GM21786 (cell line): ENCODE results near the gene LIN9.
"Not testable (repeated sequence)": the region's sequence is repeated elsewhere in the genome, so short reads cannot be mapped to it uniquely, and the experiment has no call there.

Source experiments
- ATAC-seq: cut with Tn5 transposase; IDR thresholded peaks from one replicate; pipeline ENCODE4 v1.9.1; 2021; ENCODE audit not compliant: unreplicated experiment

Gene LIN9, protein sequence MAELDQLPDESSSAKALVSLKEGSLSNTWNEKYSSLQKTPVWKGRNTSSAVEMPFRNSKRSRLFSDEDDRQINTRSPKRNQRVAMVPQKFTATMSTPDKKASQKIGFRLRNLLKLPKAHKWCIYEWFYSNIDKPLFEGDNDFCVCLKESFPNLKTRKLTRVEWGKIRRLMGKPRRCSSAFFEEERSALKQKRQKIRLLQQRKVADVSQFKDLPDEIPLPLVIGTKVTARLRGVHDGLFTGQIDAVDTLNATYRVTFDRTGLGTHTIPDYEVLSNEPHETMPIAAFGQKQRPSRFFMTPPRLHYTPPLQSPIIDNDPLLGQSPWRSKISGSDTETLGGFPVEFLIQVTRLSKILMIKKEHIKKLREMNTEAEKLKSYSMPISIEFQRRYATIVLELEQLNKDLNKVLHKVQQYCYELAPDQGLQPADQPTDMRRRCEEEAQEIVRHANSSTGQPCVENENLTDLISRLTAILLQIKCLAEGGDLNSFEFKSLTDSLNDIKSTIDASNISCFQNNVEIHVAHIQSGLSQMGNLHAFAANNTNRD

DNA sequence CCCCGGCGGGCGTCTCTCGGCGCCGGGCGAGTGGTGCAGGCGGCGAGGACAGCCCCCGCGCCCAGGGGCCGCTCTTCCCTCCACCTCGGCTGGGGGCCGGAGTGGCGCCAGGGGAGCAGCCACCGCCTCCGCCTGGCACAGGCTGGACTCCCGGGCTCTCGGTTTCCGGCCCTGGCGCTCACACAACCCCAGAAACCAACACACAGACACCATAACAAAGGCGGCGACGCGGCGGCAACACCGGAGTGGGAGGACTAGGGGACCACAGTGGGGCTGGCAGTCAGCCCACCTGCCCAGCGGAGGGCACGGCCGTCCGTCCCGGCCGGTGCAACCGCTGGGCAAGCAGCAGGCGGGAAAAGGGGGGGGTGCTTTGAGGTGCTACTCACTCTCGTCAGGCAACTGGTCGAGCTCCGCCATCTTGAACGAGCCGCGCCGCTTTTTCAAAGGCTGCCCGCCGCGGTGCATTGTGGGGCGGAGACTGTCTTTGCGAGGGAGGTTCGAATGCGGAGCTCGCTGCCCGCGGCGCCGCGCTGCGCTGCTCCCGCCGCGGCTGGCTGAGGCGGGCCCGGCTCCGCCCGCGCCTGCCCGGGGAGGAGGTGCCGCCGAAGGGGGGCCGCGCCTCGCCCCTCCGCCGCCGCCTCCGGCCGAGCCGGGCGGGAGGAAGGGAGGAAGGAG is at the start of gene LIN9:
TSS of gene LIN9 (minus strand) at position 442 of the 675 bp plus-strand sequence. CDS start at position 417, 25 bp downstream.
- ATAC-seq, result peak; percentile 78

DNA sequence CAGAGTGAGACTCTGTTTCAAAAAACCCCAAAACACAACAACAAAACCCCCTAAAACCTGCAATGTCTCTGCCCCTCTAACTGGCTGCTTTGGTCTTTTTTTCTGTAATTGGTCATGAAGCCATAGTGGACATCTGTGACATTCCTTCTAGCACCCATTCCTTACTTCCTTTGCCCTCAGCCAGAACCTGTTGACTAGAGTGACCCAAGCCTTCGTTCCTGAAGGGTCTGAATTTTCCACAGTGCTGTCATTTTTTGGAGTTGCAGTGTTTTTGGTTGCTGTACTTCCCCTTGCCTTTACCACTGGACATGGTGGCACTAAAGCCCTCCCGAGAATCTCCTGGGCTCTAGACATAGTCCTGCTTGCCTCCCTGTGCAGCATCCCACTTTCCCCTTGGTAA is 48.5 kb upstream of the LIN9 start:
- no peak for ATAC-seq

DNA sequence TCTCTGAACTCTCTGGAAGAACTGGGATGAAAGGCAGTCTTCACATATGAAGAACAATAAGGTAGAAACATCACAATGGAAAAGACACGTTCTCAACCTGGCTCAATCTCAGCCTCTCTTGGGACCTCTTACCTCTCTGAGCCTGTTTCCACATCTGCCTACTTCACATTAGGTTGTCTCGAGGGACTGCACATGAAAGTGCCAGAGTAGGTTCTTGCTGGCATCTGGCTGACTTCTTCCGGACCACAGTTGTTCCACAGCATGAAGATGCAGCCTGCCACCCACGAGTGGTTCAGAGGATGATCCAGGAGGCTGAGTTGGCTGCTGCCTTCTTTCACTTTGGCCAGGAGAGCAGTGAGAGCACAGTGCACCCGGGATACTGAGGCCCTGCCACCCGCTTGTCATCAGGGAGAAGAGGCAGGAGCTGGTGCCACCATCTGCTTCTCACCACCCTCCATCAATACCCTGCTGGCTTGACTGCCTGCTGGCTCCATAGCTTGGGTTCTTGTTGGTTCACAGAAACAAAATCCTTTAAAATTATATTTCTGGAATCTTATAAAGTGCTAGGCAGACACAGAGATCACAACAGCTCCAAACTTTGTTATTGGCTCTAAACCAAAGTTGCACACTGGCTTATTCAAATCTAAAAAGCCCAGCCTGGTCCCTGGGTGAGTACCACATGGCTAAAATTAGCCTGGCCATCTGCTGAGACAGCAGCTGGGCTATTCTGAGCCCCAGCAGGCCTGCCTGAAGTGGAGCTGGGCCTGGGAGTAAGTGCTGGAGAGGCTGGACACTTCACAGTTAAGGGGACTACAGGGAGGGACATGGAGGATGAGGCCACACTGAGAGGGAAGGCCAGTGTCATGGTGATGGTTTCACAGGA is 46.9 kb upstream of the LIN9 start:
- ATAC-seq, result peak; percentile 49

DNA sequence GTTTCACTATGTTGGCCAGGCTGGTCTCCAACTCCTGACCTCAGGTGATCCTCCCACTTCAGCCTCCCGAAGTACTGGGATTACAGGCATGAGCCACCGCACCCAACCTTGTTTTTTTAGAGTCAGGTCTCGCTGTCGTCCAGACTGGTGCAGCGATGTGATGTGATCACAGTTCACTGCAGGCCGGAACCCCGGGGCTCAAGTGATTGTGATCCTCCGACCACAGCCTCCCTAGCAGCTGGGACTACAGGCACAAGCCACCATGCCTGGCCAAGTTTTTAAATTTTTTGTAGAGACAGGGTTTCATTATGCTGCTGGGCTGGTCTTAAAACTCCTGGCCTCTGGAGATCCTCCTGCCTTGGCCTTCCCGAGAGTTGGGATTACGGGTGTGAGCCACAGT is 46.1 kb upstream of the LIN9 start:
- ATAC-seq, result no peak

DNA sequence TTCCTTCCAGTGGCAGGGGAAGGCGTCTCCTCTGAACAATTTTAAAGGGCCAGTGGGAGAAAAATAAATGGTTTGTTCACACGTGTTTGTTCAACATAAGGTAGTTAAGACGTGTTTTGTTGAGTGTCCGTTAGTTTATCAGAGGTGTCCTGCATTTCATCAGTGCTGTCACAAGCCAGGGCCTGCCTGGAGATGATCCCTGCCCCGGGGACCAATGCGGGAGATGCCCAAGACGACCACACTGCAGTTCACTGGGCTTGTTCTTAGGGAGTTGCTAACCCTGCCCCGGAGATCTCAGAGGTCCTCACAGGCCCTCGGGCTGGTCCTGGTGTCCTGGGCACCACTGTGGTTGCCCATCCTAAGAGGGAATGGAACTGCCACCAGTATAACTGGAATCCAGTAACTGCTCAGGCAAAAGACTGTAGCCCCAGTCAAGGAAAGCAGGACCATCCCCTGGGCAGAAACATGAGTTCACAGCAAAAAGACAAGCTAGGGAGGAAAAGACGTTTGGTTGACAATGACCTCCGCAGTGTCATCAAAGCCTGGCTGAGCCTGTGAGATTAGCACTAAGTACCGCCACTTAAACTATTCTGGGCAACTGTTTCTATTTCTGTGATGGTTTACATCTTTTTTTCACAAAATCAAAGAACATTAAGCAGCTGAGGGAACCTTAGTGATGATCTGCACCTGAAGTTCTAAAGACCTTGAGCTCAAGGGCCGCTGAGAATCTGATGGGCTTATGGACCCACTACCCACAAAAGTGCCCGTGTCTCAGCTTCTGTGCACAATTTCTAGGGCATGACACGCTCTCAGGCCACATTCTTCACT is 44.9 kb upstream of the LIN9 start:
- ATAC-seq, result no peak

DNA sequence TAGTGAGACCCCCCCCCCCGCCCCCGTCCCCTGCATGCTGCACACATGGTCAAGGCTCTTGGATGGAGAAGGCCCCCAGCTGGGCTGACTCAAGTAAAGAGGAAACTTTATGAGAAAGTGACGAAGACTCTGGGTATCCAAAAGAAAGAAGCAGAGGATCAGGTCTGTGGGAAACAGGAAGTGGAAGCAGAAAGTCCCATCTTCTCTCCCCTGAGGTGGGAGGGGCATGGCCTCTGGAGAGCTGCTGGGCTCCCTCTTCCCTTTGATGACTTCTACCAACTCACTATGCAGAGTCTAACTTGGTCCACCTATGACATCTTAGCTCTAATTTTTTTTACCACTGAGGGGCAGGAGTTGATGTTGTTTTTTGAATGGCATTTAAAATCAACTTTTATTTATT is 42.7 kb upstream of the LIN9 start:
- ATAC-seq, result no peak

DNA sequence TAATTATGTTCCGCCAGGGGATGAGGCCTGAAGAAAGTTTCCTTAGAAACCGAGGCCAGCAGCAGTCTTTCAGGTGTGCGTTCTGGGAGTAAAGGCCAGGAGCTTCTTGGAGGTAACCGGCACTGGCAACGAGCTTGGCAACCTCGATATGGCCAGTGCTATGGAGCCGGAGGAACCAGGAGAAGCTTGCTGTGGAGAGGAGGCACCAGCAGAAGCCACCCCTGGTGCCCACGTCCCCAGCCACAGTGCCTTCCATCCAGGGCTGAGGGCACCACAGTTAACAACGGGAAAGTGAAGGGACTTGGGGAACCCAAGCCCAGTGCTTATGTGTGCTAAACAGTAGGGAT is 41.5 kb upstream of the LIN9 start:
- ATAC-seq, result peak; percentile 0

DNA sequence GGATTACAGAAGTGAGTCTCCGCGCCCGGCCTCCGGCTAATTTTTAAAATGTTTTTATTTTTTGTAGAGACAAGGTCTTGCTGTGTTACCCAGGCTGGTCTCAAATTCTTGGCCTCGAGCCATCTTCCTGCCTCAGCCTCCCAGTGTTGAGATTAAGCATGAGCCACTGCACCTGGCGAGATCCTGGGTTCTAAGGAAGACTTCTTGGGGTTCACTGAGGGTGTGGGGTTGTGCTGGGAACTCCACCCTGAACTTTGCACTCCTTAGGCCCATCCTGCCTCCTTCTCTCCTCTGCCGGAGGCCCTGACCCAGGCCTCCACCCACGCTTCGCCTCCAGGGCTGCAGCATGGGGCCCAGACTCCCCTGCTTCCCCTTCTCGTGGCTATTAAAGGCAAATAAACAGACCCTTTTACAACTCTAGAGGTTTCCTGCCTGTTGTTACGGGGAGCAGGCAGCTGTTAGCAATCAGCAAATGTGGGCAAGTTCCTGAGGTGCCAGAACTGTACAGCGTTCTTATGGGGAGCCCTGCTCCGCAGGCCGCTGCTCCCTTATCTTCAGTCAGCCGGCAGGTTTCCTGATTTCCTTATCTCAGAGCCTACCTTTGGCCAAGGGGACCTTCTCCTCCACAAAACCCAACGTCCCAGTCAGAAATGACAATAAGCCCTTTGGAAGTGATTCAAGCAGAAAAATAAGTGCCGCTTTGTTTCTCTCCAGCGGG is 41.0 kb upstream of the LIN9 start:
- peak; percentile 61 for ATAC-seq

DNA sequence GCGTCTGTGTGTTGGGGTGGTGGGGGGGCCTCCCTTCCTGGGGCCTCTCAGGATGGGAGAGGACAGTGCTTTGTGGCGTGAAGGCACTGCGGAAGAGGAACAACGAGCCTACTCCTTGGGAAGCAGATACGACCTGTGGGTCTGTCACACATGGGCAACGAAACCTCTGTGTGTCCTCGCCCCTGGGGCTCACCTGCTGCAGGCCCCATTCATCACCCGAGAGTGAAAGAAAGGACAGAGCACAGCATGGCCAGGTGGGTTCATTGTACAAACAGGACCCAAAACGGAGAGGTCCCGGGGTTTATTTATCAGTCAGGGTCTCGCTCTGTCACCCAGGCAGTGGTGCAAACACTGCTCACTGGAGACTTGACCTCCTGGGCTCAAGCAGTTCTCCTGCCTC is 40.1 kb upstream of the LIN9 start:
- no peak for ATAC-seq

DNA sequence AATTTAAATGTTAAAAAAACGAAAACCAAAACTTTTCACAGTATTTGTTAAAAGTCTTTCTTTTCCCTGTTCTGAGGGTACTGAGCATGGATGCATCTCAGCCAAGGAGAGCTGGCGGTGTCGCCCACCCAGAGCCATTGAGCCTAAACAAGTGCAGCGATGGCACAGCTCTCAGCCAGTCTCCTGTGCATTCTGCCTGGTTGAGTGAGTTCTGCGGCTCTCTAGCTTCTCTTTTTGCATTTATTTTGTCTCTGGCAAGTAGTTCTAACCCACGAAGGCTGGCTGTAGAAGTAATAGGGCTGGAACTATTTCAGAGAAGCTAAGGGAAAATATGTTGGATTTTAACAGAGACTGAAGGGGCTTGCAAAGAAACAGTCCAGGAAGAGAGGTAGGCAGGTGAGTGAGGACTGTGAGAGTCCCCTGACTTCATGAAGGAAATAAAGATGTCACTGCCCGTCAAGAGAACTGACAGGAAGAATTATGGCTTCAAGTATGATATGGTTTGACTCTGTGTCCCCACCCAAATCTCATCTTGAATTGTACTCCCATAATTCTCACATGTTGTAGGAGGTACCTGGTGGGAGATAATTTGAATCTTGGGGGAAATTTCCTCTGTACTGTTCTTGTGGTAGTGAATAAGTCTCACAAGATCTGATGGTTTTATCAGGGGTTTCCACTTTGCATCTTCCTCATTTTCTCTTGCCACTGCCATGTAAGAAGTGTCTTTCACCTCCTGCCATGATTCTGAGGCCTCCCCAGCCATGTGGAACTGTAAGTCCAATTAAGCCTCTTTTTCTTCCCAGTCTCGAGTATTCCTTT is 35.7 kb upstream of the LIN9 start:
- ATAC-seq, result no peak

DNA sequence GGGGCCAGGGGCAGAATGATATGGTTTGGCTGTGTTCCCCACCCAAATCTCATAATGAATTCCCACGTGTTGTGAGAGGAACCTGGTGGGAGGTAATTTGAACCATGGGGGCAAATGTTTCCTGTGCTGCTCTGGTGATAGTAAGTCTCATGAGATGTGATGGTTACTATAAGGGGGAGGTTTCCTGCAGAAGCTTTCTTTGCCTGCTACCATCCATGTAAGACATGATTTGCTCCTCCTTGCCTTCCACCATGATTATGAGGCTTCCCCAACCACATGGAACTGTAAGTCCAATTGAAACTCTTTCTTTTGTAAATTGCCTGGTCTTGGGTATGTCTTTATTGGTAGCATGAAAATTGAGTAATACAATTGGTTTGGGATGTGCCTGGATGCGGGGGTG is 33.7 kb upstream of the LIN9 start:
- ATAC-seq, result no peak

DNA sequence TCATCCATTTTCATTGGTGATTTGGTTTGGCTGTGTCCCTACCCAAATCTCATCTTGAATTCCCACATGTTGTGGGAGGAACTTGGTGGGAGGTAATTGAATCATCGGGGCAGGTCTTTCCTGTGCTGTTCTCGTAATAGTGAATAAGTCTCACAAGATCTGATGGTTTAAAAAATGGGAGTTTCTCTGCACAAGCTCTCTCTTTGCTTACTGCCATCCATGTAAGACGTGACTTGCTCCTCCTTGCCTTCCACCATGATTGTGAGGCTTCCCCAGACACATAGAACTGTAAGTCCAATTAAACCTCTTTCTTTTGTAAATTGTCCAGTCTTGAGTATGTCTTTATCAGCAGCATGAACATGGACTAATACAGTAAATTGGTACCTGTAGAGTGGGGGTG is 31.1 kb upstream of the LIN9 start:
- ATAC-seq, result not testable (repeated sequence)

DNA sequence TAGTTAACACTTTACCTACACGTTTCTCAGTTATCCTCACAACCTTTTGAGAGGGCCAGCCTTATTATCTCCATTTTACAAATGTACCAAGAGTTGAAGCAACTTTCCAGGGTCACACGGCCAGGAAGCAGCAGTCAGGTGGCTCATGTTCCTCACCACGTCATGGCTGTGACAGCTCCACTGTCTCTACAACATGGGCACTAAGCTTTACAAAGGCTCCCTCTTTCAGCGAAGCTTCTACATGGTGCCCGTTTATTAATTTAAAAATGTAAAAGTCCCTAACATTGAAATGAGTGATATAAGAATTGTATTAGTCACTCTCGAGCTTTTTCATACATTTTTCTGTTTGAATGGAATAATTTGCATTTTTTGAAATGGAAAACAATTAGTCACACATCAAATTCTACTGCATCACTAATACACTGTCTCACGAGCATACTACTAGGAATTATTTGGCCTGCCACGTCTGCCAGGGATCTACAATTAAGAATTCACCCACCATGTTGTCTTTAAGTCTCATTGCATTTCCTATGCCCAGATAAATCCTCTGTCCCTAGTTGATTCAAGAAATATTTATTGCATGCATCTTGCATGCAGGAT is 28.4 kb upstream of the LIN9 start:
- ATAC-seq, result no peak

DNA sequence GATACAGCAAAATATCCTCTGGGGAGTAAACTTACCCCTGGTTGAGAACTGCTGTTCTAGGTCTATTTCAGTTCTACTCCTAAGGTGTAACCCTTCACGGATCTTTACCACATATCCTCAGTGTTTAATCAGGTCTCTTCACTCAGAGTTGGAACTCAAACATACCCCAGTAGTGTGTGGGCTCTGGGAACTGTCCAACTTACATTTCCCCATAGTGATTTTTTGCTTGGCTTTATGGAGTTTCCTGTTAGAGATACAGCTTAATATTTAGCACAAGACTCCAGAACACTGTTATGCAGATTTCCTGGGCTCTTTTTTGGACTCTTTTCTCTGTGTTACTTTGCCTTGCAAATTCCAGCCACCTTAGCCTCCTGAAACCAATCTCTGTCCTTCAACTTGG is 26.7 kb upstream of the LIN9 start:
- ATAC-seq, result no peak

DNA sequence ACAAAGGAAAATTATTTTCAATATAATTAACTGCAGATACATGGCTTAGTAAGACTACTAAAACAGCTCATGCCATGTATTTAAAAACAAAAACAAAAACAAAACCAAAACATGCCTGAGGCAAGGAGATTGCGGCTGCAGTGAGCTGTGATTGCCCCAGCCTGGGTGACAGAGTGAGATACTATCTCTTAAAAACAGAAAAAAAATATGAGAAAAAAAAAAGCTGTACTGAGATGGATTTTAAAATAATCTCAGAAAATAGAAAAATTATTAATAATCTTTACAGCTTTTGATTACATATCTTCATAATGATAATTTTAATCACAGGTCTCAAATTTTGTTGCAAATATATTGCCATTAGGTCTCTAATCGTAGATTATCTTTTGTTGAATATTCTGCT is 24.0 kb upstream of the LIN9 start:
- no peak for ATAC-seq

DNA sequence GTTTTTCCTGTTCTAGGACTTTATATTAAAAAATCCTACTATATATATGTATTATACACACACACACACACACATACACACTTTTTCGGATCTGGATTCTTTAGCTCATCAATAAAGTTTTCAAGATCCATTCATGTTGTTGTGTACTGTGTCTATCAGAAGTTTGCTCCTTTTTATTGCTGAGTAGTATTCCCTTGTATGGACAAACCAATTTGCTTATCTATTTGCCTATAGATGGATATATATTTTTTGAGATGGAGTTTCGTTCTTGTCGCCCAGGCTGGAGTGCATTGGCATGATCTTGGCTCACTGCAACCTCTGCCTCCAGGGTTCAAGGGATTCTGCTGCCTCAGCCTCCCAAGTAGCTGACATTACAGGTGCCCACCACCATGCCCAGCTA is 20.3 kb upstream of the LIN9 start:
- ATAC-seq, result no peak

DNA sequence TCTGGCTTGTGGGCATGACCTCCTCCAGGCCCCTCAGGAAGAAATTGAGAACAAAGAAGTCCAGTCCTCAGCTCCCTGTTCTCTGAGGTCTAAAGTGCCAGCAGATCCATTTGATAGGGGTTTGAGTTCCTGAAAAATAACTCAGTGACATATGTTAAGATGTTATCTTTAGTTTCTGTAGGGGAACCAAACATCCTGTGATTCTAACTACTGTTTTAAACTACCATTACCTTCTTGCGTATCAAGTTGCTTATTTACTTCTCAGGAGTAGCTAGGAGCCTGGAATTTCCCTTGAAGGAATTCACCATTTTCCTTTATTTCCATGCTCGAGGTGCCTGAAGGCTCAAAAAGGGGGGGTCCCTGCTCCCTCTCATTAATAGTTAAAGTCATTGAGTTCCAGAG is 18.8 kb upstream of the LIN9 start:
- no peak for ATAC-seq

DNA sequence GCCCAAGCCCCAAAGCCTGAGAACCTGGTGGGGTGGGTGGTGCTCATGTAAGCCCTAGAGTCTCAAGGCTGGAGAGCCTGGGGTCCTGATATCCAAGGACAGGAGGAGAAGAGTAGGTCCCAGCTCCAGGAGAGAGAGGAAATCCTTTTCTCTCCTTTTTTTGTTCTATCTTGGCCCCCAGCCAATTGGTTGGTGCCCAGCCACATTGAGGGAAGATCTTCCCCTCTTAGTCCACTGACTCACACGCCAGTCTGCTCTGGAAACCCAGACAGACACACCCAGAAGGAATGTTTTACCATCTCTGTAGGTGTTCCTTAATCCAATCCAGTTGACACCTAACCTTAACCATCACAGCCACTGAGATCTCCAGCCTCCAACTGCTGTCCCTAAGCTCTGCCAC is 16.2 kb upstream of the LIN9 start:
- ATAC-seq, result no peak

DNA sequence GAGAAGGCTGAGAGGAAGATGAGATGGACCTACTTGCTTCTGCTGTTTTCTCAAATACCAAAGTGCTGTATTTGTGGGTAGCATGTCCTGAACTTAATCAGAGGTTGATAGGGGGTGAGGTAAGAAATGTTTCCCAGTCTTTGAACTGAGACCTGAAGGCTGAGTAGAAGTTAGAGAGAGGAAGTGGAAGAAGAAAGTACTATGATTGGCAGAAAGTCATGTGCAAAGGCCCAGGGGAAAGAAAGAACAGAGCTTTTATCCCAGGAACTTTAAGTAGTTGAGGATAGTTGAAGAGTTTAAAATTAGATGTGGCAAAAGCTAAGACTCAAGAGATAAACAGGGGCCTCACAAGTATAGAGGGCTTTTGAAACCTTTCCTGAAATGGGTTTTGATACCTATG is 15.5 kb upstream of the LIN9 start:
- no peak for ATAC-seq
